Tibial artery (tissue), 4 donors: ENCODE data around the gene ARHGAP44.
A peak's percentile ranks its signal among the peaks of the same experiment; 100 is the strongest.

Experiments
- DNase-seq, 2 donors: peaks; one replicate each; pipeline ENCODE4 v3.0.0-alpha.2; 2019
- H3K27ac ChIP-seq, 2 donors: fragments of 200-600 bp; sonication (generic) in 1 of 2; 1 replicate in 1 of 2; 2 replicates in 1 of 2; pipeline ENCODE4 v1.5.1; 2018 to 2019; ENCODE audit warnings: mild to moderate bottlenecking in 1 of 2
- H3K27me3 ChIP-seq, 2 donors: fragments of 200-600 bp; sonication (generic) in 1 of 2; one replicate each; pipeline versions ENCODE4 v1.5.1 to v1.6.0; 2016 to 2019
- H3K36me3 ChIP-seq, 3 donors: fragments of 200-600 bp; sonication (generic) in 2 of 3; one replicate each; pipeline ENCODE4 v1.5.1; 2016 to 2019; ENCODE audit warnings: mild to moderate bottlenecking in 2 of 3
- H3K4me1 ChIP-seq, 4 donors: fragments of 200-600 bp; sonication (generic) in 2 of 4; 1 replicate in 3 of 4; 2 replicates in 1 of 4; pipeline ENCODE4 v1.5.1; 2016 to 2019
- H3K4me3 ChIP-seq, 2 donors: fragments of 200-600 bp; sonication (generic) in 1 of 2; 1 replicate in 1 of 2; 2 replicates in 1 of 2; pipeline ENCODE4 v1.5.1; 2018 to 2019; ENCODE audit warnings: mild to moderate bottlenecking in 2 of 2
- H3K9me3 ChIP-seq, 3 donors: fragments of 200-600 bp; sonication (generic) in 1 of 3; one replicate each; pipeline ENCODE4 v1.5.1; 2016 to 2019
- CTCF ChIP-seq, 2 experiments: fragments of 200-600 bp in 1 of 2; fragments of 450-650 bp in 1 of 2; IDR thresholded peaks; one replicate each; pipeline ENCODE4 v1.5.1; 2017 to 2019; ENCODE audit warnings: antibody characterized with exemption in 2 of 2, mild to moderate bottlenecking in 1 of 2, moderate library complexity in 1 of 2
- intact Hi-C: fragments of 100-400 bp; cut with DNase I; formaldehyde crosslinking; loops from one replicate; pipeline ENCODE4 v1.15.0; 2023; ENCODE audit warnings: low total_unique reads

ARHGAP44 gene

GRCh38 chr17:13001991-13002615, 212.8 kb downstream of the ARHGAP44 start:
- H3K27ac ChIP-seq, result no peak overlapping the region
- no peaks in the 10 kb centered on the region for H3K9me3 ChIP-seq
- H3K4me3 ChIP-seq, result no peak overlapping the region
- peak in 1 of 2 donors; percentile 44 for DNase-seq
- no peaks in the 10 kb centered on the region for H3K4me1 ChIP-seq
- intact Hi-C loops, result loop anchor here (5.0 to 10.0 kb wide), 4 partner anchors 335 to 977 kb away; partner anchors contain the start of genes MAP2K4 and MYOCD
- no peak for TF ChIP-seq CTCF (IDR thresholded peaks at IDR 0.05)
- peaks cover 78 to 99% (median 95%) of the 10 kb centered on the region in 3 donors for H3K36me3 ChIP-seq
- no peaks in the 10 kb centered on the region for H3K27me3 ChIP-seq

- Histone ChIP-seq H3K27me3 (no peaks in the 10 kb centered on the region), H3K4me1 (no peaks in the 10 kb centered on the region), H3K27ac (no peak overlapping the region), H3K4me3 (no peak overlapping the region), H3K9me3 (no peaks in the 10 kb centered on the region), H3K36me3 (peaks cover 73 to 99% (median 93%) of the 10 kb centered on the region in 3 donors)
- intact Hi-C loops, result loop anchor here (5.0 to 10.0 kb wide), 4 partner anchors 336 to 978 kb away; partner anchors contain the start of genes MAP2K4 and MYOCD
- peak; percentile 80 to 83 for TF ChIP-seq CTCF (IDR thresholded peaks at IDR 0.05)
- peak; percentile 85 to 86 for DNase-seq
Observed at GRCh38 chr17:13002761-13003453, 213.6 kb downstream of the ARHGAP44 start.

- H3K4me3 ChIP-seq, result no peak overlapping the region
- H3K27me3 ChIP-seq, result no peaks in the 10 kb centered on the region
- intact Hi-C loops, result loop anchor here (5.0 to 10.0 kb wide), 4 partner anchors 336 to 979 kb away; partner anchors contain the start of genes MAP2K4 and MYOCD
- no peaks in the 10 kb centered on the region for H3K4me1 ChIP-seq
- H3K36me3 ChIP-seq, result peaks cover 73 to 99% (median 93%) of the 10 kb centered on the region in 3 donors
- H3K9me3 ChIP-seq, result no peaks in the 10 kb centered on the region
- no peak overlapping the region for H3K27ac ChIP-seq
- DNase-seq, result peak in 1 of 2 donors; percentile 63
- no peak for TF ChIP-seq CTCF (IDR thresholded peaks at IDR 0.05)
Observed at GRCh38 chr17:13003454-13003851, 214.2 kb downstream of the ARHGAP44 start.

- H3K27ac ChIP-seq, result no peak overlapping the region
- H3K27me3 ChIP-seq, result no peaks in the 10 kb centered on the region
- intact Hi-C loops, result loop anchor here (5.0 to 10.0 kb wide), 4 partner anchors 337 to 979 kb away; partner anchors contain the start of genes MAP2K4 and MYOCD
- no peak for TF ChIP-seq CTCF (IDR thresholded peaks at IDR 0.05)
- no peak overlapping the region for H3K4me3 ChIP-seq
- H3K4me1 ChIP-seq, result no peaks in the 10 kb centered on the region
- DNase-seq, result peak in 1 of 2 donors; percentile 2
- no peaks in the 10 kb centered on the region for H3K9me3 ChIP-seq
- H3K36me3 ChIP-seq, result peaks cover 73 to 99% (median 93%) of the 10 kb centered on the region in 3 donors
Observed at GRCh38 chr17:13003927-13004326, 214.6 kb downstream of the ARHGAP44 start.

GRCh38 chr17:13004336-13004735, 215.0 kb downstream of the ARHGAP44 start:
- H3K36me3 ChIP-seq, result peaks cover 73 to 96% (median 93%) of the 10 kb centered on the region in 3 donors
- intact Hi-C loops, result loop anchor here (5.0 to 10.0 kb wide), 4 partner anchors 337 to 980 kb away; partner anchors contain the start of genes MAP2K4 and MYOCD
- no peak for TF ChIP-seq CTCF (IDR thresholded peaks at IDR 0.05)

More at GRCh38 chr17:13004336-13004735, 215.0 kb downstream of the ARHGAP44 start:
- Histone ChIP-seq H3K4me1 (no peaks in the 10 kb centered on the region), H3K27ac (no peak overlapping the region), H3K4me3 (no peak overlapping the region), H3K9me3 (no peaks in the 10 kb centered on the region), H3K27me3 (no peaks in the 10 kb centered on the region)
- DNase-seq, result peak in 1 of 2 donors; percentile 1
